ENCODE measurements around the gene DTX2.

DNA sequence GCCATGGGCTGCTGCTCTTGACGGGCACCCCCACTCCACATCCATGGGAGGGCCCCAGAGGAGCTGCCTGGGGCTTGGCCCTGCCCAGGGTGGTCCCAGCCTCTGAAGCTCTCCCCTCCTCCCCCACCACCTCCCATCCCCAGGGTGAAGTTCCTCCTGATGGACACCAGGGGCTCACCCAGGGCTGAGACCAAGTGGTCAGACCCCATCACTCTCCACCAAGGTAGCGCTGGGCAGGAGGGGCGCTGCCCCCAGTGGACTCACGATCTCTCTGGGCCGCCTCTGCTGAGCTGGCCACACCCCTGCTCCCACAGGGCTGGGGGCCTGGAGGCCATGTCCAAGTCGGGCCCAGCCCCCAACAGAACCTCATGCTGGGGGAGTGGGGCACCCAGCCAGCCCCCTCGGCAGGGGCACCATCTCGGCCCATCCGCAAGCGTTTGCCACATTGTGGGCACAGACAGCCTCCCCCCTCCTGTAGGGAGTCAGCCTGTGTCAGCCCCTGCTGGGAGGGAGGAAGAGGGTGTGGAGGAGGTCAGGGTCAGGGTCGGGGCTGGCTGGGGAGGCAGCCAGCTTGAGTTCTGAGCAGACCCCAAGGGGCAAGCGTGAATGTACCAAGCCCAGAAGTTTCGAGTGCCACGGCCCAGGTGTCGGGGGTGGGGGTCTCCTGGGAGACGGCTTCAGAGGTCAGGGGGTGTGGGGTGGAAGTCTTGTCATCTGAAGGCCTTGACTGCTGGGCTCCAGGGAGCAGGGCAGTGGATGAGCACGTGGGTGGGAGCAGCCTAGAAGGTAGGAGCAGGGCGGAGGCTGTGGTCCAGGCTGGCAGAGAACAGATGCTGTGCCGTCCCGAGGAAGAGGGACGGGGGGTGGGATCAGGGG, 51.7 kb downstream of the DTX2 start:
- TF ChIP-seq KDM1A (IDR thresholded peaks at IDR 0.05; ENCODE audit: low read depth), result no peak
- TF ChIP-seq, protein P1, sequence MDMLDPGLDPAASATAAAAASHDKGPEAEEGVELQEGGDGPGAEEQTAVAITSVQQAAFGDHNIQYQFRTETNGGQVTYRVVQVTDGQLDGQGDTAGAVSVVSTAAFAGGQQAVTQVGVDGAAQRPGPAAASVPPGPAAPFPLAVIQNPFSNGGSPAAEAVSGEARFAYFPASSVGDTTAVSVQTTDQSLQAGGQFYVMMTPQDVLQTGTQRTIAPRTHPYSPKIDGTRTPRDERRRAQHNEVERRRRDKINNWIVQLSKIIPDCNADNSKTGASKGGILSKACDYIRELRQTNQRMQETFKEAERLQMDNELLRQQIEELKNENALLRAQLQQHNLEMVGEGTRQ (IDR thresholded peaks at IDR 0.05), result no peak
- TF ChIP-seq, protein P2, sequence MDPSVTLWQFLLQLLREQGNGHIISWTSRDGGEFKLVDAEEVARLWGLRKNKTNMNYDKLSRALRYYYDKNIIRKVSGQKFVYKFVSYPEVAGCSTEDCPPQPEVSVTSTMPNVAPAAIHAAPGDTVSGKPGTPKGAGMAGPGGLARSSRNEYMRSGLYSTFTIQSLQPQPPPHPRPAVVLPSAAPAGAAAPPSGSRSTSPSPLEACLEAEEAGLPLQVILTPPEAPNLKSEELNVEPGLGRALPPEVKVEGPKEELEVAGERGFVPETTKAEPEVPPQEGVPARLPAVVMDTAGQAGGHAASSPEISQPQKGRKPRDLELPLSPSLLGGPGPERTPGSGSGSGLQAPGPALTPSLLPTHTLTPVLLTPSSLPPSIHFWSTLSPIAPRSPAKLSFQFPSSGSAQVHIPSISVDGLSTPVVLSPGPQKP (IDR thresholded peaks at IDR 0.05; ENCODE audit: low read depth, low read length), result no peak
- no peak for TF ChIP-seq EHMT2 (IDR thresholded peaks at IDR 0.05; ENCODE audit: low read depth)
- TF ChIP-seq RAD21 (conservative IDR thresholded peaks at IDR 0.05 in 1 of 2, IDR thresholded peaks at IDR 0.05 in 1 of 2), result no peak
- TF ChIP-seq MAFK (IDR thresholded peaks at IDR 0.05; ENCODE audit: partially characterized antibody), result no peak
- TF ChIP-seq RFX5 (IDR thresholded peaks at IDR 0.05), result no peak
- TF ChIP-seq RCOR1 (IDR thresholded peaks at IDR 0.05; ENCODE audit: low read depth, low read length), result no peak
- TF ChIP-seq, protein P3, sequence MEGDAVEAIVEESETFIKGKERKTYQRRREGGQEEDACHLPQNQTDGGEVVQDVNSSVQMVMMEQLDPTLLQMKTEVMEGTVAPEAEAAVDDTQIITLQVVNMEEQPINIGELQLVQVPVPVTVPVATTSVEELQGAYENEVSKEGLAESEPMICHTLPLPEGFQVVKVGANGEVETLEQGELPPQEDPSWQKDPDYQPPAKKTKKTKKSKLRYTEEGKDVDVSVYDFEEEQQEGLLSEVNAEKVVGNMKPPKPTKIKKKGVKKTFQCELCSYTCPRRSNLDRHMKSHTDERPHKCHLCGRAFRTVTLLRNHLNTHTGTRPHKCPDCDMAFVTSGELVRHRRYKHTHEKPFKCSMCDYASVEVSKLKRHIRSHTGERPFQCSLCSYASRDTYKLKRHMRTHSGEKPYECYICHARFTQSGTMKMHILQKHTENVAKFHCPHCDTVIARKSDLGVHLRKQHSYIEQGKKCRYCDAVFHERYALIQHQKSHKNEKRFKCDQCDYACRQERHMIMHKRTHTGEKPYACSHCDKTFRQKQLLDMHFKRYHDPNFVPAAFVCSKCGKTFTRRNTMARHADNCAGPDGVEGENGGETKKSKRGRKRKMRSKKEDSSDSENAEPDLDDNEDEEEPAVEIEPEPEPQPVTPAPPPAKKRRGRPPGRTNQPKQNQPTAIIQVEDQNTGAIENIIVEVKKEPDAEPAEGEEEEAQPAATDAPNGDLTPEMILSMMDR (IDR thresholded peaks at IDR 0.05), result peak; percentile 34; the same call in 1 of the 3 replicates
- TF ChIP-seq, protein P4, sequence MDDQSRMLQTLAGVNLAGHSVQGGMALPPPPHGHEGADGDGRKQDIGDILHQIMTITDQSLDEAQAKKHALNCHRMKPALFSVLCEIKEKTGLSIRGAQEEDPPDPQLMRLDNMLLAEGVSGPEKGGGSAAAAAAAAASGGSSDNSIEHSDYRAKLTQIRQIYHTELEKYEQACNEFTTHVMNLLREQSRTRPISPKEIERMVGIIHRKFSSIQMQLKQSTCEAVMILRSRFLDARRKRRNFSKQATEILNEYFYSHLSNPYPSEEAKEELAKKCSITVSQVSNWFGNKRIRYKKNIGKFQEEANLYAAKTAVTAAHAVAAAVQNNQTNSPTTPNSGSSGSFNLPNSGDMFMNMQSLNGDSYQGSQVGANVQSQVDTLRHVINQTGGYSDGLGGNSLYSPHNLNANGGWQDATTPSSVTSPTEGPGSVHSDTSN (IDR thresholded peaks at IDR 0.05), result no peak

All from A549 (cell line).